Measurements from ENCODE around the gene MTFP1.

Gene MTFP1

DNA sequence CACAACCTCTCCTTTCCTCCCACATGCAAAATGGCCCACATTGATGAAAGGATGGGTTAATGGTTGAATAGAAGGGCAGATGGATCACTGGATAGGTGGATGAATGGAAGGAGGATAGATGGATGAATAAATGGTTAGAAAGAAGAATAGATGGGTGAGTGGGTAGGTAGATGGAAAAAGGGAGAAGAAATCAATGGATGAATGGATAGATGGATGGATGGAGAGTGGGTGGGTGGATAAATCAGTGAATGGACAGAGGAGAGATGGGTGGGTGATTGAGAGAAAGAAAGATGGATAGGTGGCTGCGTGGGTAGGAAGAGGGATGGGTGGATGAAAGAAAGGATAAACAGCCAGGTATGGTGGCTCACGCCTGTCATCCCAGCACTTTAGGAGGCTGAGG, 45.1 kb downstream of the MTFP1 start:
- H3K27ac ChIP-seq = no peak overlapping the region
- TF ChIP-seq CTCF (conservative IDR thresholded peaks at IDR 0.05) = no peak

DNA sequence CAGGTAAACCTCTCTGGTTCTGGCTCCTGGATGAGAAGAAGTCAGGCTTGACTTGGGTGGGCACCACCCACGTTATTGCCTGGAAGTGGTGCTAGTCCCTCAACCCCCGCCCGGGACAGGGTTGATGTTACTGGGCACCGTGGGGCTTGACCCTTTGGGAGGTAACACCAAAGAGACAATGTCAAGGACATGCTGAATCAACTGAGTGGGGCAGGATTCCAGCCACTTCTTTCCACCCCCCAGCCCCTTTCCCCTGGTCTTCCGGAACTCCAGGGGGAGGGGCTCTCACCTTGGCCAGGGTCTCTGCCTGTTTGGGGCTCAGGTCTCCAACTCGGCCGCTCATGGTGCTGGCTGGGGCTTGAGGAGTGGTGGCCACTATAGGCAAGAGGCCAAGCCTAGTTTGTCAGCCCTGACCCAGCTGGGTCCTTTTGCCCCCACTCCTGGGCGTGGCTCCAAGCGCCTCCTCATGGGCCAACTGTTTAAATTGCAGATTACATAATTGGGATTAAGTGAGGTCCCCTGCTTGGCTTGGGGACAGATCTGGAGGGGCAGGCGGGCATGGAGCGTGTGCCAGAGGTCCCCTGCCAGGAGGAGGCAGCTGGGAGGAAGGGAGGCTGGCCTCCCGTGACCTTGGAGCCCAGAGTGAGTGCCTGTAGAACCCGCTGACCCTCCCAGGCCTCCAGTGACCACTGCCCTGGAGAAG, 46.2 kb downstream of the MTFP1 start, which contains the start of gene SEC14L3:
TSS of gene SEC14L3 (minus strand) at position 402 of the 703 bp plus-strand sequence. CDS start at position 343, 59 bp downstream.
- no peak within 1 kb of the TSS for H3K27ac ChIP-seq
- no peak for TF ChIP-seq CTCF (conservative IDR thresholded peaks at IDR 0.05)

GRCh38 chr22:30472994-30473720, 47.6 kb downstream of the MTFP1 start:
- no peak overlapping the region for H3K27ac ChIP-seq
- no peak for TF ChIP-seq CTCF (conservative IDR thresholded peaks at IDR 0.05)

DNA sequence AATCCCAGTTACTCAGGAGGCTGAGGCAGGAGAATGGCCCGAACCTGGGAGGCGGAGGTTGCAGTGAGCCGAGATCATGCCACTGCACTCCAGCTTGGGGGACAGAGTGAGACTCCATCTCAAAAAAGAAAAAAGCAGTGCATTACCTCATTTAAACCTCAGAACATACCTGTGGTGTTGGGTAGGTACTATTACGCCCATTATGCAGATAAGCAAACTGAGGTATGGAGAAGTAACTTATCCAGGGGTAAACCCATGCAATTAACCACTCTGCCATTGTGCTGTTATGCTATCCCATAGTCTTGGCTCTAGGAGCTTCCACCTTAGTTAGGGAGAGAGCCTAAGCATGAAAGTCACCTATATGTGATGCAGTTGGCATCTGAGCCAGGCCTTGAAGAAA, 48.6 kb downstream of the MTFP1 start:
- no peak for TF ChIP-seq CTCF (conservative IDR thresholded peaks at IDR 0.05)
- no peak overlapping the region for H3K27ac ChIP-seq

GRCh38 chr22:30474683-30475424, 49.3 kb downstream of the MTFP1 start:
- no peak for TF ChIP-seq CTCF (conservative IDR thresholded peaks at IDR 0.05)
- no peak overlapping the region for H3K27ac ChIP-seq

Measured in VCaP (cell line).